NCI-H82 (cell line): ENCODE results near the gene SPRED1.

ENCODE experiments used
- DNase-seq: peaks from one replicate; lab custom pipeline; 2025; lab: John Stamatoyannopoulos, UW

Gene SPRED1

GRCh38 chr15:38252481-38253350 is at the start of gene SPRED1:
SPRED1 (plus strand) TSS chr15:38252836; CDS start chr15:38253186, 350 bp downstream.
- DNase-seq: peak; percentile 79

DNA sequence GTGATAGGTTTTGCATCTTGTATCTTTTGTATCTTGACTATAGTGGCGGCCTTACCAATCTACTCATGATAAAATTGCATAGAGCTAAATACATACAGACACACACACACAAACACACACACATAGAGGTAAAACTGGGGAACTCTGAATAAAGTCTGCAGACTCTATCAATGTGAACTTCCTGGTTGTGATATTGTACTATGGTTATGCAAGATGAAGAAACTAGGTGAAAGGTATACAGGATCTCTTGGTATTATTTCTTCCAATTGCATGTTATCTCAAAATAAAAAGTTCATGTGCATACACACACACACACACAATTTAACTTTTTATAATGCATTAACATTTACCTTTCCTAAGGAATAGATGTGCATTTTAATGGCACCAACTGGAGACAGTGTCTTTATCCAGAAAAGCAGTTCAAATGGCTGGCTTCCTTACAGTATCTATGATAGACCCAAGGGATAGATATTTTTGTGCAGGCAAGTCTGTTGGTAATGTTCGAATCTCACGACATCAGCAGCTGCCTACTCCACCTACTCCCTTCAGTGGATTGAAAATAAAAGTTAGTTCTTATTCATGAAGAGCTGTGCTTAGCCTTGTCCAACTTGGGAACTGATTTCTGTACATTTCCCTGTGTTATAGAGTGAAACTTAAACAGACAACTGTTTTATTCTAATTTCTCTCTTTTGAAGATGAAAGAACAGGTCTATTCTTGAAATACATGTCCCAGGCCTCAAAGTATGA is 46.9 kb upstream of the SPRED1 start:
- no peak for DNase-seq

GRCh38 chr15:38207621-38208020 is 45.0 kb upstream of the SPRED1 start:
- no peak for DNase-seq

DNA sequence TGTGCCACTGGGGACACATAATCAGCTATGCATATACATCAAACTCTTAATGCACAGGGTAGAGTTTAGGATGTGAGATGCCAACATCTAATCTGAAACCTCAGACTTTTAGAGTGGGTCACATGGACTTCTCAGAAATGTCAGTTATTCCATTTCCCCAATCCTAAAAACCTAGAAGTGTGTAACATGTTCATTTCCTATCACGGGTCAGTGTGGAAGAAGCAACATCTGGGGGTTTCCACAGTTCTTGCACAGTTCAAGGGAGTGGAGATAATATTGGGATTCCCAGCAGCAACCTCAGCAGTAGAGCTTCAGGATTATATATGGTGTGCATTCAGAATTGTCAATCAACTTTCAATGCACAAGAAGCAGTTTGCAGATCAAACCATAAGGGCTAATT is 44.4 kb upstream of the SPRED1 start:
- no peak for DNase-seq

GRCh38 chr15:38208779-38209178 is 43.9 kb upstream of the SPRED1 start:
- DNase-seq: no peak

- no peak for DNase-seq
Observed at GRCh38 chr15:38211249-38211648, 41.4 kb upstream of the SPRED1 start.

DNA sequence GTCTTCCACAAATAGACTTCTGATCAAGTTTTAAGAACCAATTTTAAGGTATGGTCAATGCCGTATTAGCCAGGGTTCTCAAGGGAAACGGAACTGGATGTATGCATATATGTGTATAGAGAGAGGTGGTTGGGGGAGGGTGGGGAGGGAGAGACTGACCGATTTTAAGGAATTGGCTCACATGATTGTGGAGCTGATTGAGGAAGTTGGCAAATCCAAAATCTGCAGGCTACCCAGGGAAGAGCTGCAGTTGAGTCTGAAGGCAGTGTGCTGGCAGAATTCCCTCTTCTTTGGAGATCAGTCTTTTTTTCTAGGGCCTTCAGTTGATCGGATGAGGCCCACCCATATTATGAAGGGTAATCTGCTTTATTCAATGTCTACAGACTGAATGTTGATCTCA is 40.8 kb upstream of the SPRED1 start:
- no peak for DNase-seq

DNA sequence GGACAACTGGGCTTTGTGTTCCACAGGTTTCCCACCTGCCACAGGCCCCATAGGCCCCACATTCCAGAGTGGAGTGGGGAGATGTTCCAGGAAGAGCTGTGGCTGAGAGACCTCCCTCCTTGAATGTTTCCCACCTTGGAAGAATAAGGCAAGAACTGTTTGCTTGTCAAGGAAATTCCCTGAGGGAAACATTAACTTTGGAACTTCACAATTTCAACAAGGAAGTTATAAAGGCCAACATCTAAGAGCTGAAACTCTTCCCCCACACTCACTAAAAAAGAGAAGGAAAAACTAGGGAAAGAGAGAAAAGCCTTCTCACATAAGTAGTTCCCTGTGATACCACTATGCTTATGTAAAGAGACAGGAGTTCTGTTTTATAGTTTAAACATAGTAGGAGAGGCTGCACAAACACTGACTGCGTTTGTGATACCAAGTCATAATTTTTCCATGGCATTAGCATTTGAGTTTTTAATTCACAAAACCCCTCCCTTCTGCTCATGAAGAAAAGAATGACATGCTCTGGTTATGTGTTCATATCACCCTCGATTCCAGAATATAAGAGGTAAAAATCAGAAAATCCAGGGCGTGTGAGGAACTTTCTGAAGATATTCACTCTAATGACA is 39.8 kb upstream of the SPRED1 start:
- DNase-seq: no peak

GRCh38 chr15:38213356-38213755 is 39.3 kb upstream of the SPRED1 start:
- DNase-seq: no peak

DNA sequence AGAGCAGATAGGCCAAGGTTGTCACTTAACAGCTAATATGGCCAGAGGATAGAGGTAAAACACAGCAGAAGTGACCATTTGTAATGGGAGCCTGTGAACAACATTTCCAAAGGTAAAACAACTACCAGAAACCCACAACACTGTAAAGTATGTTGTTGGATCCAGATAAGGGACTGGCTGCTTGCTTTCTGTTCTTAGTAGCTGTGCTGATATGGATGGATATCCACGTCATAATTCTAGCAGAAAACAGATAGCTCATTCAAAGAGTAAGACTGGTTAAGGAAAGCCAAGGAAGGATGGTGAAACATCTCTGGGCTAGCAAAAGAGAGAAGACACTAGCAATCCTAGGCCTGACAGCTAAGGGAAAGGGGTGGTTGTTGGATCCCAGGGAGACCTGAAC is 36.9 kb upstream of the SPRED1 start:
- no peak for DNase-seq

DNA sequence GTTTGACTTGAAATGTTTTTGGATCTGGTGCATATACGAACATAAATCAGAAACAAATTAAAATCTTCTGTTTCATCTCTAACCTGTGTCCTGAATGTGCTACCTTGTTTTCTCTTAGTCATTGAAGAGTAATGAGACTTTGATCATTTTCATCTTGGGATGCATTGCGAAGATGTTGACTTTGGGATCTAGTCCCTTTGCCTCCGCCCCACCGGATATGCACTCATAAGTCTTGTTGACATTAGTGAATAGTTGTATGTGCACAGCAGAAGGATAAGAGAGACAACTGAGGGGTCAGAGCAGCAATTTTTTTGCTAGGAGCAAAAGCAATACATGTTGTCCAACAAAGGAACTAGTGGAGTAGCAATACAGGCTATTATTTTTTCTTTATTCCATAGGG is 35.9 kb upstream of the SPRED1 start:
- DNase-seq: no peak

- DNase-seq: no peak
Observed at GRCh38 chr15:38217191-38217595, 35.4 kb upstream of the SPRED1 start.

GRCh38 chr15:38217788-38218609 is 34.6 kb upstream of the SPRED1 start:
- peak; percentile 61 for DNase-seq

DNA sequence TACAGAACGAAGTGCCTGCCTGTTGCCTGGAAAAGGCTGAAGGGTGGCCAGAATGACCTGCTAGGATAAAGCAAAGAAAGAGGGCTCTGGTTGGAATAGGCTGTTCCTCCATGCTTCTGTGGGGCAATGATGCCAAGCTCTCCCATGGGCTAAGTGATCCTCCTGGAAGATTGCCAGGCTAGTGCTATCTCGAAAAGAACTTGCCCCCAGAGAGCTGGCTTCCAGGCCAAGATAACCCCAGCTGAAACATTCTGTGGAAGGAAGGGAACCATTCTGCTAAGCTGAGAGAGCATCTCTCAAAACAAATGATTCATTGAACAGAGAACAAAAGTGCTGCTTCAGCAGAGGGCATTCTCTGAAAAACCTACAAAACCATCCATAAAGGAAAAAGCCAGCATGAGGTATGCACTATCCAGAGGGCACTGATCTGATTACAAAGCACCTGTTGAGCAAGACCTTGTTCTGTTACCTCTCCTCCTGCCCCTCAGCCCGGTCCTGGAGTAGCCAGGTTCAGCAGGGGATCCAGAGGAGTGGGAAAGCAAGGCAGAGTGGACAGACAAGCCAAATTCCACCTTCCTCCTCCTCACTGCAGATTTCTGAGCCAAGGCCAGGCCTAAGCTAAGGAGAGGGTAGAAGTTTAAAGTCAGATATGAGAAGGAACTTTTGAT is 31.9 kb upstream of the SPRED1 start:
- no peak for DNase-seq

DNA sequence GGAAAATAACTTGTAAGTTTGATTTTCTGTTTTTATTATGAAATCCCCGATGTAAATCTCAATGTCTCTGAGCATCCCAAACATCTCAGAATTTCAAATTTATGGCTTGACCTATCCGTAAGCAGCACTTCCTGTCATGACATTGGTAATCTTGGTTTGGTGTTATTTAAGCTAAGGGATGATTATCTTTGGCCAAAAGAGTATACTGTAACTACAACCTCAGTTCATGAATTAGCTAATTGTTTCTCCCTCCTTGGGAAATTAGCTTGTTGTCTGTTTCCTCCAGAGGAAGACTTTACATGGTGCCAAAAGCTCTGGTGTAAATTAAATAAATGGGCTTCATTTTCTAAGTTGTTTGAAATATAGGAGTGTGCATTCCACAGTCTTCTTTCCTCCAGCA is 28.1 kb upstream of the SPRED1 start:
- no peak for DNase-seq

GRCh38 chr15:38225381-38225780 is 27.3 kb upstream of the SPRED1 start:
- no peak for DNase-seq

DNA sequence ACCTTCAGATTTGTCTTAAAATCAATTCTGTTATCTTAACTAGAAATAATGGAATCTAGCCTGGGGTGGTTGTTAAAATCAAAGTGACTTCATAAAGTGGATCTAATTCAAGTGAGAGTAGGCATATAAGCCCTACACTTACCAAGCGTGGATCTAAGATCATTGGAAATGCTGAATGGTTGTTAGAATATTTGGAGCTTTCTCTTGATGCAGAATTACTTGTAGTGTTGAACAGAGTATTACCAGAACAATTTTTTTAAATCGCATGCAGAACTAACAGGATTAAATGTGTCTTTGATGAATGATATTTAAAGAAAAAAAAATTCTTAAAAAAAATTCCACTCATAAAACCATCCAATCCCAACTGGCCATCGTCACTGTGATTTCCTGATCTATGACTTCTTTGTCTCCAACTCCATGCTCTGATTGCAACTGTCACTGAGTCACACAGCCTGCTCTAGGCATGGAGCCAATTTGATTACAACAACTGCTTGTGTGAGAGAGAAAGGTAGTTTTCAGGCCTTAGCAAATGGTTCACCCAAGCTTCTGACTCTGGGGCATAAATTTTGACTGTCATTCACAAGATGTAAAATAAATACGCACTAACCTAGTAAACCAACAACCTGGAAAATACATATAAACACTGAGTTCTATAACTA is 25.9 kb upstream of the SPRED1 start:
- DNase-seq: no peak

DNA sequence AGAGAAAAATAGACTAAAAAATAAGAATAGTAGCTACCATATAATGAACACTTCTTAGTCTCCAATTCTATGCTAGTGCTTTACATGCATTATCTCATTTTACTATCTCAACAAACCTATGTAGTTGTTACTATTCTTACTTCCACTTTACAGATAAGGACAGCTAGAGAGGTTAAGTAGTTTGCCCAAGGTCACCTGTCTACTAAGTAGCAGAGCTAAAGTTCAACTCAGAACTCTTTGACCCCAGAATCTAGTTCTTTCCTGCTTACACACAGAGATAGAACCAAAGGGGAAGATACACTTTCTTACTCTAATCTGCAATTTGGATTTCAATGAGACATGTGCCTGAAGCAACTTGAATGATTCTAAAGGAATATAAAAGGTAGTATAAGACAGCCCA is 24.7 kb upstream of the SPRED1 start:
- no peak for DNase-seq

- no peak for DNase-seq
Observed at GRCh38 chr15:38228618-38229017, 24.0 kb upstream of the SPRED1 start.

DNA sequence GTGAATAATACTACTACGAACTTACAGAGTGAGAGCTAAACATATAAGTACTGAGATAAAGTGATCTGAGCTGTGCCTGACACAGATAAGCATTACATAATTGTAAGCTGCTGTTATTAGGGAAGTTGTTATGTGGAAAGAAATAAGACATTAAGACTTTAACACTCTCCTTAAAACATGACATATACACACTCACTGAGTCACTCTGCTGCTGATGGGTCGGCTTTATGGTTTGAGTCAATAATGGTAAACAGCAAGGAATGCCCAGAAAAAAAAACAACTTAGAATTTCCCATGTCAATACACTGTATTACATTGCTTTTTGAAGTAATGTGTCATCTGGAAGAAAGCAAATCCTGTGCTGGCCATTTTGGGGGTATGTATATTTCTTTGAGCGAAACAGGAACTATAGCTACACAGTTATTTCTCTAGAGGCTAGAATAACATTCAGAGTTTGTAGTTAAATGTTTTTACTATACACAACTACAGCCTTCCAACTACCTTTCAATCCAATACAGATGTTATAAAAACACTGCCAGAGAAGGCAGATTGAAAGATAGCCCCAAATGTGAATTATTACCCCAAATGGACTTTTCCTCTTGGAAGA is 22.8 kb upstream of the SPRED1 start:
- DNase-seq: no peak
